Measurements from ENCODE around the gene TM4SF5. TPM values are rescaled to one million over a fixed set of nuclear protein-coding genes. Genes with fewer than 3 reads are reported as not detected.

TM4SF5 gene
- total and polyA plus RNA-seq, 2 of the 8 experiments (the other 6 are each of a cell fraction or from before 2014, with no cell fraction given), result not detected

GRCh38 chr17:4822835-4823234 lies 51.1 kb downstream of the TM4SF5 start (continued):
- no peak for TF ChIP-seq CHD7 (IDR thresholded peaks at IDR 0.05; ENCODE audit: insufficient replicate concordance, low read length)
- TF ChIP-seq TAF1 (IDR thresholded peaks at IDR 0.05; ENCODE audit: low read depth, low read length), result no peak
- no peak for TF ChIP-seq JUND (IDR thresholded peaks at IDR 0.05; ENCODE audit: low read length)
- no peak for TF ChIP-seq YY1 (IDR thresholded peaks at IDR 0.05; ENCODE audit: low read depth, low read length)
- no peak for TF ChIP-seq CTBP2 (IDR thresholded peaks at IDR 0.05; ENCODE audit: borderline replicate concordance, insufficient read depth, insufficient read length, low read length)
